ENCODE data around the gene ATXN1. TPM values are rescaled to one million over a fixed set of nuclear protein-coding genes. Genes with fewer than 3 reads are reported as not detected.

ATXN1 gene
- total and polyA plus RNA-seq, 7 donors = 1.3 to 50.9 (median 21.6) TPM

- 30 to 34% (median 30%) methylated on average over 5 of the region's 5 CpGs for WGBS, 3 donors
- no peak for DNase-seq
- no peaks in the 10 kb centered on the region for H3K9me3 ChIP-seq
- no peaks in the 10 kb centered on the region for H3K27me3 ChIP-seq (ENCODE audit: insufficient read depth in 3 of 3, low read length in 2 of 3)
- peak overlapping the region; percentile 86 for H3K27ac ChIP-seq
- no peak for ATAC-seq
- H3K4me1 ChIP-seq = peaks cover 68% of the 10 kb centered on the region
- no peak overlapping the region for H3K4me3 ChIP-seq
- TF ChIP-seq CTCF (IDR thresholded peaks at IDR 0.05) = no peak
- no peaks in the 10 kb centered on the region for H3K36me3 ChIP-seq (ENCODE audit: insufficient read depth in 1 of 2, low read depth in 1 of 2)
- intact Hi-C loops (cut with DNase I) = no loop called here
These were observed 24.1 kb downstream of the ATXN1 start for GRCh38 chr6:16736856-16737775.

GRCh38 chr6:16735014-16735413 lies 26.2 kb downstream of the ATXN1 start:
- H3K9me3 ChIP-seq = no peaks in the 10 kb centered on the region
- intact Hi-C loops (cut with DNase I) = no loop called here
- WGBS, 3 donors = 83 to 88% (median 84%) methylated on average over 2 of the region's 2 CpGs
- H3K36me3 ChIP-seq (ENCODE audit: insufficient read depth in 1 of 2, low read depth in 1 of 2) = no peaks in the 10 kb centered on the region
- H3K27ac ChIP-seq = no peak overlapping the region
- ATAC-seq (no peak), DNase-seq (no peak)
- no peaks in the 10 kb centered on the region for H3K27me3 ChIP-seq (ENCODE audit: insufficient read depth in 3 of 3, low read length in 2 of 3)
- TF ChIP-seq CTCF (IDR thresholded peaks at IDR 0.05) = no peak
- H3K4me1 ChIP-seq = peaks cover 68% of the 10 kb centered on the region
- no peak overlapping the region for H3K4me3 ChIP-seq

GRCh38 chr6:16733085-16733484 lies 28.2 kb downstream of the ATXN1 start:
- ATAC-seq = no peak
- Histone ChIP-seq H3K4me1 (peaks cover 49% of the 10 kb centered on the region), H3K9me3 (no peaks in the 10 kb centered on the region), H3K4me3 (no peak overlapping the region), H3K27ac (no peak overlapping the region), H3K36me3 (ENCODE audit: insufficient read depth in 1 of 2, low read depth in 1 of 2) (no peaks in the 10 kb centered on the region), H3K27me3 (ENCODE audit: insufficient read depth in 3 of 3, low read length in 2 of 3) (no peaks in the 10 kb centered on the region)
- intact Hi-C loops (cut with DNase I) = no loop called here
- TF ChIP-seq CTCF (IDR thresholded peaks at IDR 0.05) = no peak
- no peak for DNase-seq
- WGBS, 3 donors = 64 to 76% (median 71%) methylated on average over 6 of the region's 6 CpGs

GRCh38 chr6:16731478-16732051 lies 29.7 kb downstream of the ATXN1 start:
- no peak overlapping the region for H3K4me3 ChIP-seq
- TF ChIP-seq CTCF (IDR thresholded peaks at IDR 0.05) = no peak
- H3K27me3 ChIP-seq (ENCODE audit: insufficient read depth in 3 of 3, low read length in 2 of 3) = no peaks in the 10 kb centered on the region
- no peak overlapping the region for H3K27ac ChIP-seq
- ATAC-seq (no peak), DNase-seq (no peak)
- peaks cover 45% of the 10 kb centered on the region for H3K4me1 ChIP-seq
- WGBS, 3 donors = 74 to 76% (median 75%) methylated on average over 6 of the region's 6 CpGs
- intact Hi-C loops (cut with DNase I) = no loop called here
- H3K36me3 ChIP-seq (ENCODE audit: insufficient read depth in 1 of 2, low read depth in 1 of 2) = no peaks in the 10 kb centered on the region
- H3K9me3 ChIP-seq = no peaks in the 10 kb centered on the region

Data from psoas muscle (tissue), 8 donors.